HepG2 (cell line): Measurements from ENCODE around the gene RPL32. TPM values are rescaled to one million over a fixed set of nuclear protein-coding genes. Genes with fewer than 3 reads are reported as not detected.

Source experiments
- ATAC-seq: fragments of 200-7000 bp; cut with Tn5 transposase; 3 replicates; pipeline ENCODE4 v1.9.1; 2020; ENCODE audit warnings: mild to moderate bottlenecking, moderate library complexity
- BruUV-seq: library from RNA; stranded (reverse); fragments of 400-500 nt; replicated peaks from 2 replicates; lab custom pipeline; 2021; lab: Mats Ljungman, UMichigan
- CTCF ChIA-PET: fragments of 300-600 bp; formaldehyde crosslinking; extraction: SDS; loops from one replicate; lab custom pipeline; 2021; ENCODE audit warnings: low total read pairs, inconsistent platforms, low intra/inter-chr PET ratio; lab: Yijun Ruan, JAX
- POLR2A ChIA-PET: fragments of 350-600 bp; sonication (Branson Sonifier 250); formaldehyde crosslinking; loops from one replicate; lab custom pipeline; 2020; ENCODE audit warnings: antibody characterized with exemption, inconsistent platforms; lab: Yijun Ruan, JAX
- DNase-seq: peaks from one replicate; pipeline ENCODE4 v3.0.0-alpha.2; 2015; ENCODE audit warnings: low spot score
- FAIRE-seq: peaks from 3 replicates; lab custom pipeline; 2011; peaks lifted over from hg19 to GRCh38; lab: Jason Lieb, UNC
- H2AFZ ChIP-seq: one replicate; pipeline ENCODE4 v1.6.1; 2011; ENCODE audit warnings: low read length, inconsistent platforms
- H3K27ac ChIP-seq: fragments of 300-600 bp; 3 replicates; pipeline ENCODE4 v1.8.0; 2011; ENCODE audit warnings: mixed run types, mild to moderate bottlenecking, mixed read lengths, low read length, inconsistent platforms; ENCODE audit not compliant: insufficient read depth; ENCODE audit errors: extremely low read length
- H3K27me3 ChIP-seq, 2 experiments: fragments of 200-600 bp in 1 of 2; 2 replicates in 1 of 2; 3 replicates in 1 of 2; pipeline versions ENCODE4 v1.6.0 to v1.8.0; 2011; ENCODE audit warnings: low read length in 2 of 2, mild to moderate bottlenecking in 2 of 2, moderate library complexity in 2 of 2, inconsistent platforms in 1 of 2; ENCODE audit not compliant: insufficient read depth in 2 of 2, control insufficient read depth in 1 of 2
- H3K36me3 ChIP-seq, 2 experiments: fragments of 200-600 bp in 1 of 2; replicated peaks in 1 of 2; 2 replicates in 1 of 2; 3 replicates in 1 of 2; pipeline versions ENCODE4 v1.5.1 to v1.8.0; 2011; ENCODE audit warnings: low read length in 2 of 2, inconsistent platforms in 1 of 2; ENCODE audit not compliant: insufficient read depth in 2 of 2, control insufficient read depth in 1 of 2
- H3K4me1 ChIP-seq: 2 replicates; pipeline ENCODE4 v1.5.1; 2012; ENCODE audit warnings: low read length, inconsistent platforms; ENCODE audit not compliant: insufficient read depth
- H3K4me2 ChIP-seq: 2 replicates; pipeline ENCODE4 v1.6.0; 2011; ENCODE audit warnings: low read depth, low read length, inconsistent platforms
- H3K4me3 ChIP-seq, 3 experiments: fragments of 200-600 bp in 1 of 3; sonication (generic), shearing (Covaris generic) in 1 of 3; replicated peaks in 1 of 3; 2 replicates each; pipeline ENCODE4 v1.5.1; 2011 to 2016; ENCODE audit warnings: low read length in 3 of 3, inconsistent platforms in 2 of 3, low read depth in 2 of 3, mild to moderate bottlenecking in 2 of 3, control low read depth in 1 of 3, mixed read lengths in 1 of 3; ENCODE audit not compliant: insufficient read depth in 1 of 3
- H3K79me2 ChIP-seq: one replicate; pipeline ENCODE4 v1.6.1; 2011; ENCODE audit warnings: low read length, inconsistent platforms; ENCODE audit not compliant: insufficient read depth
- H3K9ac ChIP-seq: 2 replicates; pipeline ENCODE4 v1.6.0; 2011; ENCODE audit warnings: mild to moderate bottlenecking, low read depth, low read length, inconsistent platforms; ENCODE audit not compliant: insufficient read depth
- H3K9me3 ChIP-seq: 2 replicates; pipeline ENCODE4 v1.5.1; 2012; ENCODE audit warnings: mild to moderate bottlenecking, low read length
- H4K20me1 ChIP-seq: 2 replicates; pipeline ENCODE4 v1.6.0; 2011; ENCODE audit warnings: inconsistent platforms, mild to moderate bottlenecking, low read length, moderate library complexity; ENCODE audit not compliant: insufficient read depth
- ARID5B ChIP-seq: IDR thresholded peaks from 2 replicates; pipeline ENCODE4 v1.4.0; 2020; ENCODE audit warnings: mild to moderate bottlenecking, missing genetic modification reagents
- ARNT2 ChIP-seq: sonication (generic); formaldehyde crosslinking; IDR thresholded peaks from 2 replicates; pipeline ENCODE4 v1.8.0; 2022; ENCODE audit warnings: mild to moderate bottlenecking, low read depth, missing genetic modification reagents, moderate library complexity
- CHD4 ChIP-seq: fragments of 200-600 bp; sonication (generic); IDR thresholded peaks from 2 replicates; pipeline ENCODE4 v1.7.0; 2017; ENCODE audit warnings: mild to moderate bottlenecking, low read length, borderline replicate concordance
- DRAP1 ChIP-seq: IDR thresholded peaks from 2 replicates; pipeline ENCODE4 v1.6.1; 2016; ENCODE audit warnings: missing genetic modification reagents, missing compliant biosample characterization
- GMEB1 ChIP-seq: sonication (generic); formaldehyde crosslinking; IDR thresholded peaks from 2 replicates; pipeline ENCODE4 v1.5.1; 2020; ENCODE audit warnings: missing genetic modification reagents, mild to moderate bottlenecking, borderline replicate concordance
- HCFC1 ChIP-seq: fragments of 150-350 bp; IDR thresholded peaks from 2 replicates; pipeline ENCODE4 v1.6.1; 2014; ENCODE audit warnings: low read depth, low read length
- HNRNPLL ChIP-seq: fragments of 200-400 bp; formaldehyde crosslinking; IDR thresholded peaks from 2 replicates; pipeline ENCODE4 v1.6.1; 2017; ENCODE audit warnings: mild to moderate bottlenecking, low read depth, low read length; ENCODE audit not compliant: poor library complexity, severe bottlenecking
- PAX8 ChIP-seq: sonication (generic); formaldehyde crosslinking; IDR thresholded peaks from 2 replicates; pipeline ENCODE4 v1.8.0; 2022; ENCODE audit warnings: mild to moderate bottlenecking, missing genetic modification reagents, borderline replicate concordance
- RARG ChIP-seq: sonication (generic); formaldehyde crosslinking; IDR thresholded peaks from 2 replicates; pipeline ENCODE4 v1.4.0; 2020; ENCODE audit warnings: low read depth, mild to moderate bottlenecking, missing genetic modification reagents
- RELA ChIP-seq: sonication (generic); formaldehyde crosslinking; IDR thresholded peaks from 2 replicates; pipeline ENCODE4 v1.4.0; 2020; ENCODE audit warnings: missing genetic modification reagents
- RFX1 ChIP-seq: fragments of 450-650 bp; IDR thresholded peaks from 2 replicates; pipeline ENCODE4 v1.6.1; 2017
- SP5 ChIP-seq: IDR thresholded peaks from 2 replicates; pipeline ENCODE4 v1.6.1; 2016; ENCODE audit warnings: low read depth, borderline replicate concordance
- STAT6 ChIP-seq: sonication (generic); formaldehyde crosslinking; IDR thresholded peaks from 2 replicates; pipeline ENCODE4 v1.4.0; 2020; ENCODE audit warnings: missing genetic modification reagents, mild to moderate bottlenecking, borderline replicate concordance
- ZNF513 ChIP-seq: sonication (generic); formaldehyde crosslinking; conservative IDR thresholded peaks from 2 replicates; pipeline ENCODE4 v1.5.0; 2020; ENCODE audit warnings: missing genetic modification reagents
- whole genome bisulfite sequencing: methylation state at CpG from one replicate; pipeline ENCODE4 v1.1.6; 2017; ENCODE audit warnings: low lambda C conversion rate; 5-methylcytosine and 5-hydroxymethylcytosine counted together
- in situ Hi-C: cut with HindIII; loops from 2 replicates; pipeline ENCODE4 v1.10.0; 2017; ENCODE audit warnings: low pct_unique_long_range_greater_than_20kb; ENCODE audit not compliant: extremely low pct_ligation_motif_present
- intact Hi-C: fragments of 100-400 bp; cut with micrococcal nuclease; formaldehyde crosslinking; loops from one replicate; pipeline ENCODE4 v1.10.0; 2022; ENCODE audit not compliant: unreplicated experiment
- polyA plus RNA-seq, 8 experiments: library from polyadenylated mRNA; depleted of rRNA in 3 of 8; stranded (reverse) in 7 of 8; unstranded in 1 of 8; fragments of >200 nt; fragmentation: Illumina TruSeq in 4 of 8; extraction: Trizol in 4 of 8; gene quantifications; 2 replicates each; pipeline versions ENCODE4 v1.2.1 to v1.2.3, GENCODE V29; 2011 to 2016; ENCODE audit warnings: low read depth in 4 of 8, missing spikeins in 1 of 8, mixed read lengths in 1 of 8; ENCODE audit not compliant: insufficient read depth in 1 of 8
- total RNA-seq, 5 experiments: library from RNA; depleted of rRNA; stranded (reverse); fragments of >200 nt; fragmentation: Illumina TruSeq; extraction: Trizol; gene quantifications; 2 replicates each; pipeline ENCODE4 v1.2.3, GENCODE V29; 2016; ENCODE audit warnings: low read depth in 1 of 5

Gene RPL32
- total and polyA plus RNA-seq, 2 of the 13 experiments (the other 11 are each of a cell fraction or from before 2014, with no cell fraction given) = 1,781 to 2,401 TPM

- POLR2A ChIA-PET = no interaction called here
- Histone ChIP-seq H3K4me2 (no peak overlapping the region), H3K36me3 (no peaks in the 10 kb centered on the region), H3K4me3 (no peak overlapping the region), H4K20me1 (no peaks in the 10 kb centered on the region), H3K27ac (no peak overlapping the region), H3K79me2 (no peaks in the 10 kb centered on the region), H3K4me1 (no peaks in the 10 kb centered on the region), H3K9me3 (no peaks in the 10 kb centered on the region), H3K9ac (no peak overlapping the region), H2AFZ (no peak overlapping the region), H3K27me3 (peaks cover 0 to 28% of the 10 kb centered on the region in 2 experiments; a peak in 2 of 5 replicates)
- no peak for ATAC-seq
- no peak for FAIRE-seq
- CTCF ChIA-PET = no interaction called here
- no peak for DNase-seq
- 24% methylated on average over 8 of the region's 8 CpGs for WGBS
- in situ Hi-C loops (no loop called here), intact Hi-C loops (no loop called here)
- no TSS peak for BruUV-seq
- TF ChIP-seq ARID5B (CRISPR knock-in tag) (no peak), RELA (no peak), CHD4 (no peak), PAX8 (CRISPR knock-in tag) (no peak), ARNT2 (no peak), DRAP1 (CRISPR knock-in tag) (no peak), STAT6 (CRISPR knock-in tag) (no peak), ZNF513 (CRISPR knock-in tag) (no peak), HNRNPLL (no peak), HCFC1 (no peak), SP5 (CRISPR knock-in tag) (no peak), RARG (CRISPR knock-in tag) (no peak), RFX1 (no peak), GMEB1 (no peak)
Measured at GRCh38 chr3:12797892-12798558, 43.3 kb downstream of the RPL32 start.
